ENCODE measurements around the gene STARD3. TPM values are rescaled to one million over a fixed set of nuclear protein-coding genes. Genes with fewer than 3 reads are reported as not detected.

The STARD3 gene
- total and polyA plus RNA-seq, 2 donors (not counting 3 experiments of a cell fraction or from before 2014, with no cell fraction given), result 51.0 to 75.7 TPM

DNA sequence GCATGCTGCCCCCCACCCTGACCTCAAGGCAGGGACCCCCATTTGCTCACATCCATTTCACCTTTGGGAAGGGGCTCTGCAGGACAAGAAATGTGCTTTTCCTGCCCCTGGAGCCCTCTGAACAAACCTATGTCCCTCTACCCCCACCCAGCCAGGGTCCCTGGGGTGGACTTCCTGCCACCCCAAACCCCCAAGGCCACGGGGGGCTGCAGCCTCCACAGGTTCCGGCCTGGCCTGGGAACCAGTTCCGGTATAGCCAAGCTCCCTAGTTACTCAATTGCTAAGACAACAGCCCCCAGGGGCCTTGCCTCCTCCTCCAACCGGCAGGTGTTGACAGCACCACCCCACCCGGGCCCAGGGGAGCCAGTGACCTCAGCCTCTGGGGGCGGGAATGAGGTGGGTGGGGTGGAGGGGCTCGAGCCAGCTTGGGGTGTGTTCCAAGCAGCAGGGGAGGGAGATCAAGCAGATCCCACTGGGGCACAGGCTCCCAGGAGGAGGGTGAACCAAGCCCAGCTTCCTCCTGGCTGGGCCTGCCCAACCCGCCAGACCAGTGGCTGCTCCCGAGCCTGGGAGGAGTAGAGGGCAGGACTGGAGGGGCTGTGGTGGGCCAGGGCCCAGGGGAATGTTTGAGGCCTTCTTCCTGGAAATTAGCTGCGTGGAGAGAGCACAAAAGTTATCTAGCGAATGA lies 37.9 kb downstream of the STARD3 start:
- H3K27me3 ChIP-seq (ENCODE audit: control insufficient read depth in 2 of 2, insufficient read depth in 2 of 2, low read length in 2 of 2), result no peaks in the 10 kb centered on the region
- FAIRE-seq (no peak), DNase-seq (ENCODE audit: low read depth, low spot score) (no peak)
- no TSS peak for BruUV-seq (replicated peaks)
- TF ChIP-seq EZH2 (IDR thresholded peaks at IDR 0.05; ENCODE audit: borderline replicate concordance, low read depth, low read length, severe bottlenecking), result no peak
- TF ChIP-seq POLR2AphosphoS5 (IDR thresholded peaks at IDR 0.05; ENCODE audit: insufficient read depth, low read depth, low read length), result no peak
- TF ChIP-seq JUN (IDR thresholded peaks at IDR 0.05; ENCODE audit: borderline replicate concordance, insufficient read depth, insufficient read length, low read depth), result no peak
- TF ChIP-seq, protein P1, sequence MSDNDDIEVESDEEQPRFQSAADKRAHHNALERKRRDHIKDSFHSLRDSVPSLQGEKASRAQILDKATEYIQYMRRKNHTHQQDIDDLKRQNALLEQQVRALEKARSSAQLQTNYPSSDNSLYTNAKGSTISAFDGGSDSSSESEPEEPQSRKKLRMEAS (IDR thresholded peaks at IDR 0.05; ENCODE audit: insufficient read depth, insufficient read length), result no peak
- TF ChIP-seq MYC (IDR thresholded peaks at IDR 0.05; ENCODE audit: low read depth, low read length), result no peak
- TF ChIP-seq FOS (IDR thresholded peaks at IDR 0.05; ENCODE audit: borderline replicate concordance, insufficient read depth, low read length), result no peak
- TF ChIP-seq, protein P2, sequence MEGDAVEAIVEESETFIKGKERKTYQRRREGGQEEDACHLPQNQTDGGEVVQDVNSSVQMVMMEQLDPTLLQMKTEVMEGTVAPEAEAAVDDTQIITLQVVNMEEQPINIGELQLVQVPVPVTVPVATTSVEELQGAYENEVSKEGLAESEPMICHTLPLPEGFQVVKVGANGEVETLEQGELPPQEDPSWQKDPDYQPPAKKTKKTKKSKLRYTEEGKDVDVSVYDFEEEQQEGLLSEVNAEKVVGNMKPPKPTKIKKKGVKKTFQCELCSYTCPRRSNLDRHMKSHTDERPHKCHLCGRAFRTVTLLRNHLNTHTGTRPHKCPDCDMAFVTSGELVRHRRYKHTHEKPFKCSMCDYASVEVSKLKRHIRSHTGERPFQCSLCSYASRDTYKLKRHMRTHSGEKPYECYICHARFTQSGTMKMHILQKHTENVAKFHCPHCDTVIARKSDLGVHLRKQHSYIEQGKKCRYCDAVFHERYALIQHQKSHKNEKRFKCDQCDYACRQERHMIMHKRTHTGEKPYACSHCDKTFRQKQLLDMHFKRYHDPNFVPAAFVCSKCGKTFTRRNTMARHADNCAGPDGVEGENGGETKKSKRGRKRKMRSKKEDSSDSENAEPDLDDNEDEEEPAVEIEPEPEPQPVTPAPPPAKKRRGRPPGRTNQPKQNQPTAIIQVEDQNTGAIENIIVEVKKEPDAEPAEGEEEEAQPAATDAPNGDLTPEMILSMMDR (IDR thresholded peaks at IDR 0.05; ENCODE audit: extremely low read depth in 1 of 2, insufficient read depth in 1 of 2, low read depth in 1 of 2, low read length in 2 of 2), result no peak
- TF ChIP-seq POLR2A (IDR thresholded peaks at IDR 0.05; ENCODE audit: low read depth, low read length), result no peak
- CTCF ChIA-PET, result interaction anchor here (0.7 to 13.1 kb wide), 6 partner anchors 8 to 55 kb away, joined by 3 to 291 read pairs (median 4); partner anchors contain the start of gene ERBB2
- H3K4me2 ChIP-seq (ENCODE audit: insufficient read depth, low read length), result no peak overlapping the region
- no peaks in the 10 kb centered on the region for H3K4me1 ChIP-seq (ENCODE audit: control insufficient read depth, extremely low read depth, insufficient read depth, low read length)
- H3K27ac ChIP-seq (ENCODE audit: insufficient read depth, low read depth, low read length), result no peak overlapping the region
- H3K9me3 ChIP-seq (replicated peaks; ENCODE audit: control insufficient read depth, insufficient read depth, low read length), result no peaks in the 10 kb centered on the region
- no peaks in the 10 kb centered on the region for H3K9me1 ChIP-seq (replicated peaks; ENCODE audit: control insufficient read depth, extremely low read depth, insufficient read depth, low read length)
- H3K36me3 ChIP-seq (ENCODE audit: control insufficient read depth in 2 of 2, extremely low read depth in 1 of 2, insufficient read depth in 2 of 2, low read length in 2 of 2), result no peaks in the 10 kb centered on the region
- H3K4me3 ChIP-seq (replicated peaks in 1 of 3; ENCODE audit: insufficient read depth in 1 of 3, low read depth in 1 of 3, low read length in 3 of 3), result no peak overlapping the region
- H3K9ac ChIP-seq (replicated peaks; ENCODE audit: extremely low read depth, insufficient read depth, low read length), result no peak overlapping the region
- dilution Hi-C loops (cut with MboI; ENCODE audit: extremely low pct_ligation_motif_present, low sequenced_read_pairs), result no loop called here
- H4K20me1 ChIP-seq (replicated peaks; ENCODE audit: control insufficient read depth, extremely low read depth, insufficient read depth, low read length), result no peaks in the 10 kb centered on the region
- intact Hi-C loops (cut with micrococcal nuclease), result no loop called here
- H3K79me2 ChIP-seq (ENCODE audit: control insufficient read depth, insufficient read depth, low read length), result no peaks in the 10 kb centered on the region
- no peak overlapping the region for H2AFZ ChIP-seq (ENCODE audit: low read depth, low read length)
- POLR2A ChIA-PET, result no interaction called here

All from endothelial cell of umbilical vein (primary cell).